ENCODE results near the gene THAP5. TPM values are rescaled to one million over a fixed set of nuclear protein-coding genes. Genes with fewer than 3 reads are reported as not detected.

The THAP5 gene
- total and polyA plus RNA-seq, 12 donors, result 7.2 to 32.9 (median 28.1) TPM

DNA sequence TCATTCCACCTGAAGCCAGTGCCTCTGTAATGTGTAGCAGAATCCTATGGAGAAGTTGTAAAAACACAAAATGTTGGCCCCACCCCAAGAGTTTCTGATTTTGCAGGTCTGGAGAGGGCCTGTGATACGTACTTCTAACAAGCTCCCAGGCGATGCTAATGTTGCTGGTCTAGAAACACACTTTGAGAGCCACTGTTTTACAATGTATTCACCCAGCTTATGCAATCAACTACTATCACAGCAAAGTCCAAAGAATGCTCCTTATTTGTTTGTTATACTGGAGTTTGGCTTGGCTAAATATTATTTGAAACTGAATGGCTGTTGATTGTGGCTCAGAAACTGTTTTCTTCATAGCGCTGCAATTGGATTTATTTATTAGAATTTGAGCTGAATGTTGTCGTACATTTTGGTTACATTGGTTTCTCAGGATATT, 44.5 kb upstream of the THAP5 start:
- Histone ChIP-seq H3K36me3 (no peaks in the 10 kb centered on the region), H3K9me3 (no peaks in the 10 kb centered on the region), H3K27me3 (peaks cover 0 to 5% (median 0%) of the 10 kb centered on the region in 7 donors), H3K4me3 (no peak overlapping the region), H3K27ac (no peak overlapping the region), H3K4me1 (peaks cover 0 to 14% (median 0%) of the 10 kb centered on the region in 9 donors)
- TF ChIP-seq, protein P1, sequence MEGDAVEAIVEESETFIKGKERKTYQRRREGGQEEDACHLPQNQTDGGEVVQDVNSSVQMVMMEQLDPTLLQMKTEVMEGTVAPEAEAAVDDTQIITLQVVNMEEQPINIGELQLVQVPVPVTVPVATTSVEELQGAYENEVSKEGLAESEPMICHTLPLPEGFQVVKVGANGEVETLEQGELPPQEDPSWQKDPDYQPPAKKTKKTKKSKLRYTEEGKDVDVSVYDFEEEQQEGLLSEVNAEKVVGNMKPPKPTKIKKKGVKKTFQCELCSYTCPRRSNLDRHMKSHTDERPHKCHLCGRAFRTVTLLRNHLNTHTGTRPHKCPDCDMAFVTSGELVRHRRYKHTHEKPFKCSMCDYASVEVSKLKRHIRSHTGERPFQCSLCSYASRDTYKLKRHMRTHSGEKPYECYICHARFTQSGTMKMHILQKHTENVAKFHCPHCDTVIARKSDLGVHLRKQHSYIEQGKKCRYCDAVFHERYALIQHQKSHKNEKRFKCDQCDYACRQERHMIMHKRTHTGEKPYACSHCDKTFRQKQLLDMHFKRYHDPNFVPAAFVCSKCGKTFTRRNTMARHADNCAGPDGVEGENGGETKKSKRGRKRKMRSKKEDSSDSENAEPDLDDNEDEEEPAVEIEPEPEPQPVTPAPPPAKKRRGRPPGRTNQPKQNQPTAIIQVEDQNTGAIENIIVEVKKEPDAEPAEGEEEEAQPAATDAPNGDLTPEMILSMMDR (IDR thresholded peaks at IDR 0.05), result no peak
- intact Hi-C loops (cut with DNase I), result no loop called here
- 93 to 96% methylated on average over 4 of the region's 4 CpGs for WGBS, 2 donors
- no peak for ATAC-seq
- no peak for DNase-seq

DNA sequence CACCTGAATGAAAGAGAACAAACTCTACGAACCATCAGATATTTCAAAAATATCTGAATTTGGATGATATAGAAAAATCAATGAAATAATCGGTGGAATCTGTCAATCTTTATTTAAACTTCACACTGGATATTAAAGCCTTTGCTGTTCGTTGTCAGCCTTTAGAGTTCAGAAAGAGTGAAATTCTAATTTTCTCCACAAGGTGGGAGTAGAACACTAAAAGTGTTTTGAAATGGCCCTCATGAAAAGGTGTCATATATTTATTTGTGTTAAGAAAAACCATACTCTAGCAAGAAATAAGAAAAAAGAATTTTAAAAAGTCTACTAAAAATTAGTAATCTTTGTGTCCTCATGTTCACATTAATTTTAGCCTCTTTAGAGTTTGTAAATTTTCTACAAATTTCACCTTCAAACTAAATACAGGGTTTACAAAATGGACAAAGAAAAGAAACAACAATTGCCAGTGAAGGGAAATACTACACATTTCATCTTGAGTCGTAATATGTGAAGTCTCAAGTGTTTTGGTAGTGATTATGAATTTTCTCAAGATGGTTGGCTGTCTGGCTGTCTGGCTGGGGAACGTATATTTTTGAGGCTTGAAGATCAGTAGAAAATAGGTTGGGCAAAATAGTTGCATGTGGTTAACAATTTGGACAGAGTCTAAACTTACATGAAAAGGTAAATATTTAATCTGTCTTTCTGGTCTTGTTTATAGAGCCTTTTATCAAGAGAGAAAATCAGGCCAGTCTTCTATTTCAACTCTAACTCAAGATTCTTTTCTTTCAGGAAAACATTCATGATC, 43.8 kb upstream of the THAP5 start:
- H3K36me3 ChIP-seq, result no peaks in the 10 kb centered on the region
- intact Hi-C loops (cut with DNase I), result no loop called here
- H3K27ac ChIP-seq, result no peak overlapping the region
- TF ChIP-seq, protein P1 (IDR thresholded peaks at IDR 0.05), result peak; percentile 59 to 86 (median 78)
- 21 to 24% methylated on average over 5 of the region's 5 CpGs for WGBS, 2 donors
- ATAC-seq, result no peak
- peaks cover 0 to 8% (median 0%) of the 10 kb centered on the region in 9 donors for H3K4me1 ChIP-seq
- peaks cover 0 to 5% (median 0%) of the 10 kb centered on the region in 7 donors for H3K27me3 ChIP-seq
- H3K4me3 ChIP-seq, result no peak overlapping the region
- H3K9me3 ChIP-seq, result no peaks in the 10 kb centered on the region
- DNase-seq, result no peak

DNA sequence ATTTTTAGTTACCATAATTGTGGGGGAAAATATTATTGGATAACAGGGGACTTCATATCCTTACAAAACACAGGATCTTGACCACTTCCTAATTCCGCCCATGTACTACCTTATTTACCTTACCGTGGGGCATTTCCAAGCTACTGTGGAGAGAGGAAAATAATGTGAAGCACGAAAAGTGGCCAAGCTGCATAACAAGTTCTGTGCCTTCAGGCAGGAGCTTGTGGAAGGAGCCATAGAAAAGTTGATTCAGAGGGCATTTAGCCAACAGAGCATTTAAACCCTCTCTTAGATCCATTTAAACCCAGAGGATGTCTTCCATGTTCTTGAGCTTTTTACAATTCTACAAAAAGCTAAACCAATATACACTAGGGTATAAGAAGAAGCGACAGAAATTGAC, 41.8 kb upstream of the THAP5 start:
- Histone ChIP-seq H3K36me3 (no peaks in the 10 kb centered on the region), H3K4me3 (no peak overlapping the region), H3K27ac (no peak overlapping the region), H3K9me3 (no peaks in the 10 kb centered on the region), H3K27me3 (peaks cover 0 to 5% (median 0%) of the 10 kb centered on the region in 7 donors), H3K4me1 (no peaks in the 10 kb centered on the region)
- intact Hi-C loops (cut with DNase I), result no loop called here
- WGBS, 2 donors, result 64 to 77% methylated on average over 4 of the region's 4 CpGs
- no peak for ATAC-seq
- DNase-seq, result no peak
- TF ChIP-seq, protein P1 (IDR thresholded peaks at IDR 0.05), result no peak

DNA sequence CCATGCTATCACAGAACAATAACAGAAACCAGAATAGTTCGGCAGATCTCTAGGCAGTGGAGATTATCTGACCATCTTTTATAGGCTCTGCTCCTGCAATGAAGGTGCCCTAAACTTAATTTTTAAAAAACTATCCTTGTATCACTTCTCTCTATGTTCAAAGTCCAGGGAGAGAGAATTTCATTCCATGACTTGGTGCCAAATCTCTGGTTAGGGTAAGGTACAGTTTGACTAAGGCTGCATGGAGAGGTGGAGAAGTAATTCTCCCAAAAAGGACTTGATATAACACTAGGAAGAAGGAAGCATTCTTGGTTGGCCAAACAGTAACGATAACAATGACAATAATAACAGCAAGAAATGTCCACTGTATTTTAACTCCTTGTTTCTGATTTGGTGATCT, 40.1 kb upstream of the THAP5 start:
- Histone ChIP-seq H3K4me3 (no peak overlapping the region), H3K36me3 (no peaks in the 10 kb centered on the region), H3K9me3 (no peaks in the 10 kb centered on the region), H3K27me3 (peaks cover 0 to 5% (median 0%) of the 10 kb centered on the region in 7 donors), H3K27ac (no peak overlapping the region), H3K4me1 (no peaks in the 10 kb centered on the region)
- intact Hi-C loops (cut with DNase I), result no loop called here
- 58 to 74% methylated on average over 2 of the region's 2 CpGs for WGBS, 2 donors
- ATAC-seq (no peak), DNase-seq (no peak)
- TF ChIP-seq, protein P1 (IDR thresholded peaks at IDR 0.05), result no peak

All from heart right ventricle (tissue), 16 donors.